NCI-H82 (cell line): ENCODE results near the gene RCSD1.

Experiments used
- DNase-seq: peaks from one replicate; lab custom pipeline; 2025; lab: John Stamatoyannopoulos, UW

The RCSD1 gene

DNA sequence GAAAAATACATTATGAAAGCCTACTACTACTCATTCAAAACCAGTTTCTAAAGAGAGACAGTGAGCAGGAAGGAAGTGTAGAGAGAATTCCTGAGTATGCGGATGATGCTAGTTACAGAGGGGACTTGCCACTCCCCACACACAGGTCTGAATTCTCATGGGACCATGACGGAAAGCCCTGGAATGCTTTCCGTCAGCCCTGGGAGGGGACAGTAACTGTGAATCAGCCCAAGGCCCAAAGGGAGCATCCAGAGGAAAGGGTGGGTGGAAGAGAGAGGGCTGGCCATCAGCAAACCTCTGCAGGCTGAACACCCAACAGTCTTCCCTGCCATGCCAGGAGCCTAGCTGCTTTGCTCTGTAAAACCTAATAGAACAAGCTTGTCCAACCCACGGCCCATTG lies 36.4 kb downstream of the RCSD1 start:
- no peak for DNase-seq

DNA sequence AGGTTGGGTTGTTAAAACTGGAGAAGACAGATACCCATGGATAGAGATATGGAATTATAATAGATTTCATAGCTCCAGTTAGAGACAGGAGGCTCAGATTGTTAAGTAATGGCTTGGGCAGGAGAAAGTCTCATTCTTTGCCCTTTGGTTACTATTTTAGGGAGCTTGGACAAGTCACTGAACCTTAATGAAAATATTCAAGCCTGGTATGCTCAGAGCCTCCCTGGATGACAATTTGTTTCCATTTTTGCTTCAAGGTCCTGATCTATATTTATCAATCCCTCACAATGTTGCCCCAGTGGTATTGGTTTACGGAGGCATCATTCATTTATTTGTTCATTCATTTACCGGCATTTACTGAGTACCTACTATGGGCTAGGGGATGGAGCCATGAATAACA lies 37.5 kb downstream of the RCSD1 start:
- DNase-seq, result no peak

DNA sequence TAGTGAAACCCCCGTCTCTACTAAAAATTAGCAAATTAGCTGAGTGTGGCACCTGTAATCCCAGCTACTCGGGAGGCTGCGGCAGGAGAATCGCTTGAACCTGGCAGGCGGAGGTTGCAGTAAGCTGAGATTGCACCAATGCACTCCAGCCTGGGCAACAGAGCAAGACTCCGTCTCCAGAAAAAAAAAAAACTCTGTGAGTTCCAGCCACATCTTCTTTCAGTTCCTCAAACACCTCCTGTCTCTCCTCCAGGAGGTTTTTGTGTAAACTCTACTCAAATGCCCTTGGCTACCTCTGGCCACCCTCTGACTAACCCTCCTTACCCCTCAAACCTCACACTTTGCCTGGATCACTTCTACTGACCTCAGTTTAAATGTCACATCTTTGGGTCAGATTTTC lies 38.1 kb downstream of the RCSD1 start:
- no peak for DNase-seq

DNA sequence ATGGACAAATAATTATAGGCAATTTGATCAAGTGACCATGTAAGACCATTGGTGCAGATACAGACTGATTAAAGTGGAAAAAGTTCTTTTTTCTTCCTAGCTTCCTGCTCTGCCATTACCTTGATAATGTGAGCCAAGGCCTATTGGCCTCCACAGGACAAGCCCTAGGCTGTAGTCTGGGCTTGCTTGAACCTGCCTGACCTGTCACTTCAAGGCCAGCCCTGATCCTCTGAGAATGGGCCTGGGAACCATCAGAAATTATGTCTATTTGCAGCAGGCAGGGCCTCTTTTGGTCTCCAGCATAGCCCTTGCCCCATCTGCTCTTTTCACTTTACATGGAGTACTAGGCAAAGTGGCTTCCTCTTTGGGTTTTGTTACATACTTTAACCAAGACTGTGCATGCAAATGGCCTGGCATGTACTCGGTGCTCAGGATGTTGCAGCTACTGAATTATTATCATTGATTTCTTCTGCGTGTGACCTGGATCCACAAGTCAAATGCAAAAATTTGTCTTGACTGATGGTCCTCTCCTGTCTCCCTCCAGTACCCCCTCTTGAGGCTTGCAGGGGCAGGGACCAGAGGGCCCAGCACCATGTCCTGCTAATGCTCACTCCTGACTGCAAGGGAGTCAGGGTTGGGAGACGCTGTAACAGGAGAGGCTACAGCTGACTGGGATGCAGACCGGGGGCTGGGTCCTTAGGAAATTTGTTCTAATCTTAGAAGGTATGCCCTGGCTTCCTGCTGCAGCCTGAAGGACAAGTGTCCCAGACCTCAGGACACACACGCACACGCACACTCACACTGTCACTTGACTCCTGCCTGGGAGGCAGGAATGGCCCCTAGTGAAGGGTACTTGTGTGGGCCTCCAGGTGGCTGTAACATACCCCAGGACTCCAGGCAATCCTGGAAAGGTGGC lies 39.4 kb downstream of the RCSD1 start:
- DNase-seq, result no peak

DNA sequence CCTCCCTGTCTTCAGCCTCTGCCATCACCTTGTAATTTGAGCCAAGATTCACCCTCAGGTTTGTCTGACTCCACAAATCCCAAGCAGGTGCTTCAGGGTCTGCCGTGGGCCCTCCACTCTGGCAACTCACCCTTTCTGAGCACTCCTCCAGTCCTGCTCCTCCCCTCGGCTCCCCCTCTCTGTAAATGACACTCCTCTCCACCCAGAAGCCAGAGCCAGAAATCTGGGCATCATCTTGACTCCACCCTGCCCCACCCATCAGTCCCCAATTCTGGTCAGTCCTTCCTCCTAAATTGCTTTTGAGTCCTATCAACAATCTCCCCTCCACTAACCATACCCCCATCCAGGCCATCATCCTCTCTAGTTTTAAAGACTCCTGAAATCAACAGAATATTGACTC lies 40.5 kb downstream of the RCSD1 start:
- no peak for DNase-seq

DNA sequence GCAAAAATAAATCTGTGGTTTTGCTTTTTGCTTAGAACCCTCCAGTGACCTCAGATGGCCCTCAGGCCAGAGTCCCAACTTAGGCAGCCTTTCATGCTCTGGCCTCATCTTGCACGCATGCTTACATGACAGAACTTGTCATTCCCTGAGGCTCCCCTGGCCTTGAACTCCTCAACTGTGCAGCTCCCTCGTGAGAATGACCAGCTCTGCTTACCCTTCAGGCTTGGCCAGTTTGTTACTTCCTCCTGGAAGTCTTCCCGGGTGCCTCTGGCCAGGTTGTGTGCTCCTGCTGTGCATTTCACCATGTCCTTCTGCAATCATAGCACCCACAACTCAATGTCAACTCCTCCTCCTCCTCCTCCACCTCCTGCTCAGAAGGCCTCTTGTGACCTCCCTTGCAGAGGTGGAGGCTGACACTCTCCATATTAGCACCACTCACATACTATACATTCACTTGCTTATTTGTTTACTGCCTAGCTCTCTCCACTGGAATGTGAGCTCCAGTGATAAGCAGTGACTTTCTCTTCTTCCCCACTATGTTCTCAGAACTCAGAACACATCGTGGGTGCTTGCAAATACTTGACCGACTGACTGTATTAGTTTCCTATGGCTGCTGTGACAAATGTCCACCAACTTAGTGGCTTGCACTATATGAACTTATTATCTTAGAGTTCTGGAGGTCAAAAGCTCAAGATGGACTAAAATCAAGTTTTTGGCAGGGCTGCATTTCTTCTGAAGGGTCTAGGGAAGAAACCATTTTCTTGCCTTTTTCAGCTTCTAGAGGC lies 41.9 kb downstream of the RCSD1 start:
- no peak for DNase-seq

DNA sequence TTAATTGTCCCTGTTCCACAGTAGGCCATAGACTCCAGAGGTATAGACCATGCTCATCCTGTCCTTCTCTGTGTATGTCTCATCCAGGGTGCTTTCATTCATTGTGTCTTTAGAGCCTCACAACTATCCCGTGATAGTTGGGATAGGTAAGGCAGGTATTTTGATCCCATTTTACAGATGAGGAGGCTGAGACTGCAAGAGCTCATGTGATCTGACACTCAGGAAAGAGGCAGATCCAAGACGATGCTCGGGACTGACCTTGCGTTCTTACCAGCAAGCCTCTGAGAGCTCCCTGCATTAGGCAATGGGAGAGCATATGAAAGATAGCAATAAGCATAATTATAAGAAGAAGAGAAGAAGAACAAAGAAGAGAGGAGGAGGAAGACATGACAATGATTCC lies 42.8 kb downstream of the RCSD1 start:
- DNase-seq, result no peak

DNA sequence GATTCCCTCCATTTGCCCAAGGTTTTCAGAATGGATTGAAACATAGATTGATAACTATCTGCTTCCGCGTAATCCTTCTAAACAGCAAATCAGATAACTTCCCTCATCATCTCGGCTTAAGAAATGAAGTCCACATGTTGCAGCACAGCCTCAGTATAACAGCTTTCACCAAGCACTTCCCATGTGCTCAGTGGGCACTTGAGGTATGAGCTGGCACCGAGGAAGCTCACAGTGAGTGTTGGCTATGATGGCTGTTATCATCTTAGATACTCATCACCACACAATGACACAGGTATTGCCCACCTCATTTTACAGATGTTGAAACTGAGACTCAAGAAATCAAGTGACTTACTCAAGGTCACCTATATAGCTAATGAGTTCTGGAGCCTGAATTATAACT lies 43.2 kb downstream of the RCSD1 start:
- DNase-seq, result no peak

DNA sequence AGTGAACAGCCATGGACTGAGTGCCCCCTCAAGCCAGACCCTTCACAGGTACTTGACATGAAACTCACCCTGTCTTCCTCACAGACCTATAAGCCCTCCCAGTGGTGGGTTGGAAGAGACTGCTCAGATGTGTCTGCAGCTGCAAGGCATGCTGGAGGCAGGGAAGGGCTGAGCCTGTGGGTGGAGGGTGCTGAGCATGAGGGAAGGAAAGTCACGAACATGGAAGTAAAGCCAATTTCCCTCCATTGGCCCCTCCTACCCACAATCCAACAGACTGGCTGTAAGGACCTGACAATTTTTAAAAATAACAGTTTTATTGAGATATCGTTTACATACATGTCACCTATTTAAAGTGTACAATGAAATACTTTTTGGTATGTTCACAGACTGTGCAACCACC lies 44.1 kb downstream of the RCSD1 start:
- no peak for DNase-seq

DNA sequence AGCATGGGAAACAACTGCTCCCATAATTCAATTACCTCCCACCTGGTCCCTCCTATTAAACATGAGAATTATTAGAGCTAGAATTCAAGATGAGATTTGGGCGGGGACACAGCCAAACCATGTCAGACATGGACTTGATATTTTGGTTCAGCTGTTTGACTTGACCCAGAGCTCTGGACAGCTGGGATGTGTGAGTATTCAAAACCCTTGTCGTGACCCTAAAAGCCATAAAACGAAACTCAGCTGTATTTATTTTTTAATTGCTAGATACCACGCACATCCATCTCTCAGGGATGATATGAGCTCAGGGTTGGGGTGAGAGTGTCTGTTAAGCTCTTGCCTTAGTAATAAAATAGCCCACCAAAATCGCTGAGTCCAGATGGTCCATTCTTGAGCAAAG lies 45.4 kb downstream of the RCSD1 start:
- DNase-seq, result no peak

DNA sequence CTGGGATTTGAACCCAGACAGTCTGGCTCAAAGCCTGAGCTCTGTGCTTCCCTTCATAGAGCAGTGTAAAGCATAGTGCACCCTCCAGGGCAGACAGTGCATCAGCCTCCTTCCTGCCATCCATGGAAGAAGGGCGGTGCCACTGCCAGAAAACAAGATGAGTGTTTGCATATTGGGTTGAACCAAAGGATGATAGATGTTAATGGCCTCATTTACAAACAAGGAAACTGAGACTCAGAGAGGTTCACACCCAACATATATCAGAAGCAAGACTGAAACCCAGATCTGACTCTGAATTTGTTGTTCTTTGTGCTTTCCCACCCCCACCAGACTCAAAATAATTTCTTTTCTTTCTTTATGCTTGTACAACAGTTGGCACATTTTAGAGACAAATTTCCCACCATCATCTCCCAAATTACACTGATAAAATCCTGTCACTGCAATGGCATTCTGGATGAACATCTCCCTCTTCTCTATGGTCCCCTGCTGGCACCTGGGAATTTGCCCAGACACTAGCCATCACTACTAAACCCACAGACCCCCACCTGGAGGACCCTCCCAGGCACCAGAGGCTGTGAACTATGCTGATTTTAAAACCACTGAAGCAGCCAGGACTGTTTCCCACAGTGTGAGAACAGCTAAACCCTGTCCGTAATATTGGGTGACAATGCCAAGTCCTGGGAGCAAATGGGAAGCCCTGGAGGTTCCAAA lies 46.3 kb downstream of the RCSD1 start:
- DNase-seq, result no peak

DNA sequence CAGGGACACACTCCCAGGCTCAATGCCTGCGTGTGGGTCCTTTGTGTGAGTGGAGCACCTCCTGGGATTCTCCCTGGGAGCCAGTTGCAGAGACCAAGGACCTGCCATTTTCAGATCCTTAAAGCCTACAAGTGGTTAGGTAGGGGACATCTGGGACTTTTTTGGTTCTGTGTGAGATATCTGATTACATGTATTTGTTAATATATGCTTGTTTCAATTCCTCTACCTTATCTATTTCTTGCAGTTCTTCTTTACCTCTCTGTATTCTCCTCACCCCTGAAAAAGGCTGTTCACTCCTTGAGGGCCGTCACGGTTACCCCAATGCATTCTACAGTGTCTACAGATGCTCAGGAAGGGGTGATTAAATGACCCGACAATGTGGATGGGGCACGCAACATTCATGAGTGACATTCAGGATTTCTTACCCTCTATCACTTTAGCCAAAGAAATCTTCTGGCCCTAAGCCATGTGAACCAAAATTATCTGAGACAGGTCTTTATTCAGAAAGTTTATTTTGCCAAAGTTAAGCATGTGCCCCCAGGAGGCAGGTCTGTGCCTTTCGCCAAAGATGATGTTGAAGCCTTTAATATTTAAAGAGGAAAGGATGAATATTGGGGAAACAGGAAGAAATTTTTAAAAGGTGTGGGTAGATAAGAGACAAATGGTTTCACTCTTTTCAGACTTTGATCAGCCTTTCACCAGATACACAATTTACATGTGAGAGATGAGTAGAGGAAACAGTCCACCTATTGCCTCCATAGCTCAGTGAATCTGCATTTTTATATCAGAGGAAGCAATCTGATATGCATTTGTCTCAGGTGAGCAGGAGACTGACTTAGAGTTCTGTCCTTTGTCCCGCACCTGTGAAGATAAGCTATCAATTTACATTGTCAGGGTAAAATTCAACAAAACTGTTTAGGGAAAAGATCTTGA lies 47.1 kb downstream of the RCSD1 start:
- DNase-seq, result no peak

DNA sequence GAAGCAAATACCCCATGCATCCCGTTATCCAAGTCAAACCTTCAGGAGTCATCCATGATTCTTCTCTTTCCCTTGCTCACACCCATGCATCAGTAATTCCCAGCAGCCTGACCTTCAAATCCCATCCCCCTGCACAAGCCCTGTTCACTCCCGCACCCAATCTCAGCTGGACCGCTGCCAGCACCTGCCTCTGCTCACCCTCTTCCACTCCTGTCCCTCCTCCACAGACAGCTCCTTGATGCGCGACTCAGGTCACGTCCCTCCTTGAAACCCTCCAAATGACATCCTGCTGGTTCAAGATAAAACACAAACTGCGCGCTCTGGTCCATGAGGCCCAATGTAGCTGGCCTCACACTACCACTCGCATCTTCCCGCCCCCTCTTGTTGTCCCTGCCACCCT lies 48.4 kb downstream of the RCSD1 start:
- peak; percentile 44 for DNase-seq

DNA sequence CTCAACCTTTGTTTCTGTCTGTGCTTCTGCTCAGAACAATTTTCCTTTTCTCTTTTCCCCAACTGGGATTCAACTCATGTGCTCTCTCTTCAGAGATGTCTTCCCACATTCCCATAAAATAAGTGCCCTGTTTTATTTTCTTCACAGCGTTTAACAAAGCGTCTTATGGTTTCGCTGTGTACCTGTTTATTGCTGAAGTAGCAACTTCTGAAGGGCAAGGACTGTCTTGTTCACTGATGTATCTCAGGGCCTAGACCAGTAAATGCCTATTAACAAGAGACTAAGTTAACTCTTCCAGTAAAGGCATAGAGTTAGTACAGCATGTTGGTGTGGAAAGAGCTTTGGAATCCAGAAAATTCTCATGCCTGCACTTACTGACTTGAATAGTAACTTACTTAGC lies 48.8 kb downstream of the RCSD1 start:
- DNase-seq, result no peak

DNA sequence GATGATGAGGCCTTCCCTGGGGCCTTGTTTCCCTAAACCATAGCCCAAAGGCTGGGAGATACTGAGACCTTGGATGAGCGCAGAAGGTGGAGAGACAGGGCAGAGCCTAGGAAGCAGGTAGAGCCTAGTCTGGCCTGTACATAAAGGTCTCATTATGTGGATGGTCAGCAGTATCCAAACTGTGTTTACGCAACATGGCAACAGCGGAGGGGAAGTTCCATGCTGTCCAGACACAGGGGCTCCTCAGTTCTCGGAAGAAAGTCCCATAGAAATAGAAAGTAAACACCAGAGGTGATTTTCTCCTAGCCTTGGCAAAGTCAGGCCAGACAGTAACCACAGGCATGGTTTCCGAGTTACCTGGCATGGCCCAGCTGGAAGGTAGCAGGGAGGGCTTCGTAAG lies 49.7 kb downstream of the RCSD1 start:
- DNase-seq, result no peak

DNA sequence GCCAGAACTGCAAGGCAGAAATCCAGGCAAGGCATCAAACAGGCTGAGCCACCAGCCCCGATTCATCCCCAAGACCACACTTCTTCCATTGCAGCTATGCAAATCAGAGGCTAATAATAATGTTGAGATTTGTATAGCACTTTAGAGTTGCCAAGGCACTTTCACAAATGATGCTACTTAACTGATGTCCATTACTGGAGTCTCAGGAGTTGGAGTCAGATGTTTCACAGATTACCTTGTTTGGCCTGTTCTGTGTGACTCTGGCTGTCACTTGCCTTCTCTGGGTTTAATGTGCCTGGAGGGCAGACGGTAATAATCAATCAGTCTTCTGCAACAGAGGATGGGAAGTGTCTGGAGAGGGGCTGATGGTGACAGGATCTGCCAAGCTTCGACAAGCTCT lies 51.0 kb downstream of the RCSD1 start:
- no peak for DNase-seq

DNA sequence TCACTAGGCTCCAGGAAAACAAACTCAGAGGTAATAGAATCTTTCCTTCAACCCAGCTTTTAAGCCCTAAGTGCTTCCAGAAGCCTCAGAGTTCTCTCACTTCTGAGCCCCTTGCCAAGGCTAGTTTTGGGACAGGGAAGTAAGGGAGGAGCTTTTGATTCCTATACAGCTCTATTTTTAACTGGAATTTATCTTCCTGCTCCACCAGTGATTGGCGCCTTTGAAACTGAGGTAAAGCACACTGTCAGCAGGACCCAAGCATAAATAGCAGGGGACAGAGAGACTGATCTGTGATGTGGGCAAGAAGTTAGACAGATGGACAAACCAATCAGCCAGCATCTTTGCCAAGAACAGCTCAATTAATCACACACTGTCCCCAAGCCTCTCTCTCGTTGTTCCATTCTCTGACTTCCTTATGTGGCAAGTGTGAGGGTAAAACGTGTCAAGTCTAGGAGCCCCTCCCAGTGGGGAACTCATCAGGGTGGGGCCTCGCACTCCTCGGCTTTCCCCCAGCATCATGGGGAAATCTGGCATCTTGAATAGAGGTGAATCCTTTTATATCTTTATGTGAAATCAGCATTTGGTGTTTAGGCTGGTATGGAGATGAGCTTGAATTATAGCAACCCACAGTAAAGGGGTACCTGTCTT lies 51.5 kb downstream of the RCSD1 start:
- no peak for DNase-seq

DNA sequence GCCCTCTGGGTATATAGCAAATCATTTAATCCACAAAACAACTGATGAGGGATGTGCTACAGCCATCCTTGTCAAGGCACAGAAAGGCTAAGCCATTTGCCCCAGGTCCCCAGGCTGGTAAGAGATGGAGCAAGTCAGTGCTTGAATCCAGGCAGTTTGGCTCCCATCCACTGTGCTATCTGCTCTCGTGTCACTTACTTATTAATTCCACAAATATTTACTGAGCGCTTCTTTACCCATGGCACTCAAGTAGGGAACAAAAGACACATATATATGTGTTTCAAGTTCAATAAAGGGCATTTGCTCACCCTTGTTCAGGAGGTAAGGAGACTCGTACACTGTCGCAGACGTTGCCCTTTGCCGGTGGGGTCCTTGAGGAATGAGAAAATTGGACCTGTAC lies 53.2 kb downstream of the RCSD1 start:
- DNase-seq, result no peak

DNA sequence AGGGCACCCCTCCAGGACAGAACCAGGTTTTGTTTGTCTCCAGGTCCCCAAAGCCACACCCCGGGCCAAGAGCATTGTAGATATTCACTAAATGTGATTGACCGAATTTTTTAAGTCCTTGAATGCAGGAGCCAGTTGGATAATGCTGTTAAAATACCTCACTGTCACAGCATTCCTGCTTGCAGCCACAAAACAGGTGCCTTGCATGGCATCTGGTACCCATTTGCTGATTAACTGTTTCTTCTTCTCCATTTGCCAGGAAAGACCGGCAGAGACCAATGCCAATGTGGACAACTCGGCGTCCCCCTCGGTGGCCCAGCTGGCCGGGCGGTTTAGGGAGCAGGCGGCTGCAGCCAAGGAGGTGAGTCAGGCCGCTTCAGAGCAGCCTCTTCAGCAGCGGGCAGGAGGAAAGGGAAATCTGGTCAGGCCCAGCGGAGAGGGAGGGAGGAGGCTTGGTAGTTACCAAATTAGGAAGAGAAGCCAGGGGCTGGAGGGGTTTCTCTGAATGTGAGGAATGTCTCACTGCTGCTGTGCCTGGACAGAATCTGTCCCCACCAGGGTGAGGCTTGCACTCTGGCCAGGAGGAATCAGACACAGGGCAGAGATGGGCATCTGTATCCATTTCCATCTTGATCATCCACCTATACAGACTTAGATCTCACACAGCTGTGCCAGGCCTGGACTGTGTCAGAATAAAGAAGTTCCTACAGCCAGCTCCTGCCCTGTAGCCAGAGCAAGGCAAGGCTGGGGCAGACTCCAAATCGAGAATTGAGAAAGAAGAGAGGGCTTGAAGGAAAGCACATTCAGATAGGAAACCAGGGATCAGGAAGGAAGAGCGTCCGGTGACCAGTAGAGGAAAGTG lies 53.8 kb downstream of the RCSD1 start:
- DNase-seq, result no peak

DNA sequence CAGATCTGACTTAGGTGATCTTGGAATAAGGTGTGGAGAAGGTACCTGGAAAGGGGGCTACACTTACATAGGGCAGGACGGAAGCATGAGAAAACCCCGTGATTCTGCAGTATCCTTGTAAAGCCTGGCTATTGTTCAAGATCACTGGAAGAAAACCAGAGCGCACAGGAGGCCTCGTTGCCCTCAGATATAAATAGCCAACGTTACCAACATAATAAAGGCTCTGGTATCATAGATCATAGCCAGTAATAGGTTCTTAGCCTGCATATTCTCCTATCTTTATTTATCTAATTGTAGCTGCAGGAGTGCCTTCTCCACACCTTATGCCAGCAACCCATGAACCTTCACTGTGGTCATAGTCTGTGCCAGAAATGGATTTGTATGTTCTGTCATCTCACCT lies 55.8 kb downstream of the RCSD1 start:
- no peak for DNase-seq
